Measurements from ENCODE around the gene MYH13. TPM values are rescaled to one million over a fixed set of nuclear protein-coding genes. Genes with fewer than 3 reads are reported as not detected.

Gene MYH13
- total RNA-seq, 4 donors from 2014 or later, result not detected

GRCh38 chr17:10271106-10271562 is 101.7 kb downstream of the MYH13 start:
- no peak for DNase-seq (ENCODE audit: low spot score in 2 of 2)
- H3K4me3 ChIP-seq (ENCODE audit: low read depth, poor library complexity, severe bottlenecking), result no peak overlapping the region
- TF ChIP-seq POLR2A (IDR thresholded peaks at IDR 0.05) (no peak), CTCF (IDR thresholded peaks at IDR 0.05) (no peak)
- intact Hi-C loops (cut with DNase I; ENCODE audit: low total_unique reads), result no loop called here
- 47 to 53% methylated on average over 3 of the region's 3 CpGs for WGBS, 2 donors

- TF ChIP-seq CTCF (IDR thresholded peaks at IDR 0.05), result no peak
- 50 to 78% methylated on average over 1 of the region's 1 CpG for WGBS, 2 donors
- DNase-seq (ENCODE audit: low spot score in 2 of 2), result no peak
- intact Hi-C loops (cut with DNase I; ENCODE audit: low total_unique reads), result no loop called here
- H3K4me3 ChIP-seq (ENCODE audit: low read depth, poor library complexity, severe bottlenecking), result no peak overlapping the region
These were observed 102.5 kb downstream of the MYH13 start for GRCh38 chr17:10270258-10270657.

GRCh38 chr17:10268005-10268404 is 104.8 kb downstream of the MYH13 start:
- no peak for DNase-seq (ENCODE audit: low spot score in 2 of 2)
- H3K4me3 ChIP-seq (ENCODE audit: low read depth, poor library complexity, severe bottlenecking), result no peak overlapping the region
- no peak for TF ChIP-seq CTCF (IDR thresholded peaks at IDR 0.05)
- no peak for TF ChIP-seq POLR2A (IDR thresholded peaks at IDR 0.05)
- intact Hi-C loops (cut with DNase I; ENCODE audit: low total_unique reads), result no loop called here
- 60% methylated on average over 4 of the region's 4 CpGs for WGBS, 2 donors

GRCh38 chr17:10266296-10266876 is 106.4 kb downstream of the MYH13 start:
- 83 to 85% methylated on average over 3 of the region's 3 CpGs for WGBS, 2 donors
- no peak for DNase-seq (ENCODE audit: low spot score in 2 of 2)
- H3K4me3 ChIP-seq (ENCODE audit: low read depth, poor library complexity, severe bottlenecking), result no peak overlapping the region
- TF ChIP-seq CTCF (IDR thresholded peaks at IDR 0.05) (no peak), POLR2A (IDR thresholded peaks at IDR 0.05) (no peak)
- intact Hi-C loops (cut with DNase I; ENCODE audit: low total_unique reads), result no loop called here

GRCh38 chr17:10265100-10265810 is 107.6 kb downstream of the MYH13 start:
- TF ChIP-seq POLR2A (IDR thresholded peaks at IDR 0.05) (no peak), CTCF (IDR thresholded peaks at IDR 0.05) (no peak)
- 67 to 72% methylated on average over 3 of the region's 3 CpGs for WGBS, 2 donors
- H3K4me3 ChIP-seq (ENCODE audit: low read depth, poor library complexity, severe bottlenecking), result no peak overlapping the region
- intact Hi-C loops (cut with DNase I; ENCODE audit: low total_unique reads), result no loop called here
- no peak for DNase-seq (ENCODE audit: low spot score in 2 of 2)

Measured in lower leg skin (tissue), 4 donors.